IPS DF 6.9 (cell line): ENCODE measurements around the gene ACTR3.

Source experiments
- DNase-seq: peaks from one replicate; pipeline ENCODE4 v3.0.0-alpha.2; 2013; ENCODE audit warnings: low read depth, low spot score
- H3K27ac ChIP-seq: one replicate; pipeline ENCODE4 v1.5.1; 2013; ENCODE audit warnings: low read length, control low read depth
- H3K27me3 ChIP-seq: 2 replicates; pipeline ENCODE4 v1.6.1; 2013; ENCODE audit warnings: mild to moderate bottlenecking, low read length; ENCODE audit not compliant: control insufficient read depth, insufficient read depth
- H3K36me3 ChIP-seq: 2 replicates; pipeline ENCODE4 v1.6.1; 2013; ENCODE audit warnings: low read length; ENCODE audit not compliant: control insufficient read depth, insufficient read depth
- H3K4me1 ChIP-seq: 2 replicates; pipeline ENCODE4 v1.6.1; 2013; ENCODE audit warnings: low read length; ENCODE audit not compliant: control insufficient read depth, insufficient read depth
- H3K4me3 ChIP-seq: 2 replicates; pipeline ENCODE4 v1.5.1; 2013; ENCODE audit warnings: mild to moderate bottlenecking, low read length
- H3K9me3 ChIP-seq: 2 replicates; pipeline ENCODE4 v1.6.1; 2013; ENCODE audit warnings: low read length, inconsistent platforms; ENCODE audit not compliant: control insufficient read depth, insufficient read depth
- WGBS: extraction: QIAGEN DNeasy Blood & Tissue Kit; methylation state at CpG from one replicate; pipeline ENCODE4 v1.1.7; 2013; ENCODE audit warnings: mixed read lengths, missing lambda C conversion rate; ENCODE audit not compliant: insufficient read length, insufficient coverage; 5-methylcytosine and 5-hydroxymethylcytosine counted together

The ACTR3 gene

DNA sequence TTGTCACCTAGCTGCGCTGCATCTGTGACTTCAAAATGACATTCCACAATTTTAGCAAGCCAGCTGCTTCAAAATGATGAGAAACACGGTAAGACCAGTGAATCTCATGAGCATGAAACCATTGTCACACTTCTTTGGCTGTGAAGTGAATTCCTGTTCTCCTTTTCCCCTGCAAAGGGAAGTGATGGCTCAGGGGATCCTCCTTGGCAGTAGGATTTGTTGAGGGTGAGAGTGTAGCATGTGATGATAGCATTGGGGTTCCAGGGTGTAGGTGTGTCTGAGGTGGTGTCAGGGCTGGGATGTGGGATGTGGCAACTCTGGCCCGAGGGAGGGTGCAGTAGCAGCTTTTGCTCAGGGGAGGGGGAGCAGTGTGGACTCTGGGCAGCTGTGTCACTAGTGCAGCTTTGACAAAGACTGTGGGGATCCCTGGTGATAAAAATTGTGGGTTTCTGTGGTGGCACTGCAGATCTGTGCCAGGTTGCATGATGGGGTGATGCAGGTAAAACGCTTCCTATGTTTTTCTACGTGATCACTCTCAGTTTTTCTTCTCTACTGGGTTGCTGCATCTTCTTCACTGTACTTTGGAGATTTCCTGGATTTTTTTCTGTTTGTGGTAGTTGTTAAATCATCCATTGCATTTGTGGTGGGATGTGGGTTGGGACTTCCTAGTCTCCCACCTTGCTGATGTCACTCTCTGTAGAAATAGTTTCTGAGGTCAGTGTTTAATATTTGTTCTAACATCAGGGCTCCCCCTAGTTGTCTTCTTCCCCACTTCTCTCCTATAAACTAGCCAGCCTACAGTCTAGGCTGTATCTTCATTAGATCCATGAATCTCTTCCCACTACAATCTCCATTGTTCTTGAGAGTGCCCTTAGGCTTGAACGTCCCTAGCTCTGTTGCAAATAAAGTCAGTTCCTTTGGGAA lies 107.0 kb downstream of the ACTR3 start:
- Histone ChIP-seq H3K27me3 (no peaks in the 10 kb centered on the region), H3K36me3 (no peaks in the 10 kb centered on the region), H3K4me3 (no peak overlapping the region; the same call in 1 of the 2 replicates), H3K9me3 (no peaks in the 10 kb centered on the region), H3K4me1 (no peaks in the 10 kb centered on the region), H3K27ac (no peak overlapping the region)
- WGBS, result no CpG with 5 or more reads among the region's 6 CpGs
- no peak for DNase-seq

DNA sequence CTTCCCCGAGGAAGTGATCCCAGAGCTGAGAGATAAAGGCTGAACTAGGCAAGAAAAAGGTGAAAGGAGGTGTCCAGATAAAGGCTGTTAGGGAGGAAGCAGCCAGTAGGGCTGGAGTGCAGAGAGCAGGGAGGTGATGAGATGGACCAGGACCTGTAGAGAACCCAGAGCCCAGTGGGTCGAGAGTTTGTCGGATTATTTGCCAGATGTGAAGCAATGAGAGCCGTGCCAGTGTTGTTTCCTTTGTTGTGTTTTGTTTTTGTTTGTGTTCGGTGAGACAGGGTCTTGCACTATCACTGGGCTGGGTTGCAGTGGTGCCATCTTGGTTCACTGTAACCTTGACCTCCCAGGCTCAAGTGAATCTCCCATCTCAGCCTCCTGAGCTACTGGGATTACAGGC lies 111.3 kb downstream of the ACTR3 start:
- no peaks in the 10 kb centered on the region for H3K4me1 ChIP-seq
- no peaks in the 10 kb centered on the region for H3K27me3 ChIP-seq
- no peak overlapping the region for H3K27ac ChIP-seq
- no peak for DNase-seq
- H3K4me3 ChIP-seq, result no peak overlapping the region
- H3K9me3 ChIP-seq, result no peaks in the 10 kb centered on the region
- H3K36me3 ChIP-seq, result no peaks in the 10 kb centered on the region
- WGBS, result no CpG with 5 or more reads among the region's 5 CpGs

DNA sequence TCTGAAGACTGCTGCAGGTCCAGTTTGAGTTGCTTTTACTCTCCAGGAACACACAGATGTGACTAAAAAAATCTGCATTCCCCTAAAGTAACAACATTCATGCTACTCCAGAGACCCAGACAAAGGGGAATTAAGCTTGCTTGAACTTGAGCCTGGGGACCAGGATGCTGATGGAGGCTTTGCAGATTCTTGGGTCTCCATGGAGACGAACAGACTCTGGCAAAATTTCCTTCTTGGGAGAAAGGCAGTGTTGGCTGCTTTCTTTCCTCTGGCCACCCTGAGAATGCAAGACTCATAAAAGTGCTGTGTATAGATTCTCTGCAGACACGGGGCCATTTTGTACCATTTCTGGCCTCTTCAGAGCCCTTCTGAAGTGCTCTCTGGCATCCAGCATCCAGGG lies 112.0 kb downstream of the ACTR3 start:
- H3K36me3 ChIP-seq, result no peaks in the 10 kb centered on the region
- H3K4me3 ChIP-seq, result no peak overlapping the region
- no peak for DNase-seq
- no peaks in the 10 kb centered on the region for H3K9me3 ChIP-seq
- no CpG with 5 or more reads among the region's 2 CpGs for WGBS
- H3K4me1 ChIP-seq, result no peaks in the 10 kb centered on the region
- H3K27ac ChIP-seq, result no peak overlapping the region
- no peaks in the 10 kb centered on the region for H3K27me3 ChIP-seq

DNA sequence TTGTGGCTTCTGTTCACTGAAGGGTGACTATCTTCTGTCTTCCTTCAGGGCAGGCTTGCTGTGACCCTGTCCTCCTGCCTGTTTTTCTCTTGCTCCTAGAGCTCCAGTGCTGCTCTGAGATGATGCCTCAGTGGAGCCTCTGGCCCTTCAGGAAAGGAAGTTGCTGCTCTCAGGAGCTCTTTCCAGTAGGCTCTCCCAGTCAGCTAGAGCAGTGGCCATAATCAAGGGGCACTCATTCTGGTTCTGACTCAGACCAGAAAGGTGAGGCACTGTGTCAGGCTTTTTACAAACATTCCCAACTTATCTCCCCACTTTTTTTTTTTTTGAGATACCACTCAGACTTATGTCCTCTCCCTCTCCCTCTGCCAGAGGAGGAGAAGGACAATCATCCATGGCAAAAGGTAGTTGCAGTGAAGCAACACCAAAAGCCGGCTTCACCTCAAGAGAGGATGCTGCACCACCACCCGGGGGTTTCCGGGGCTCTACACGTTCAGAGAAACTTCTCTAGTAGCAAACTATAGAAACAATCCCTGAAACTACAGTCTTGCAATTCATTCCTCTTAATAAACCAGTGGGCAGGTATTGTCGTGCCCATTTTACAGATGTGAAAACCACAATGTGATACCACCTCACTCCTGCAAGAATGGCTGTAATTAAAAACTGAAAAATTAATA lies 115.4 kb downstream of the ACTR3 start:
- DNase-seq, result no peak
- no peaks in the 10 kb centered on the region for H3K9me3 ChIP-seq
- no peaks in the 10 kb centered on the region for H3K4me1 ChIP-seq
- H3K36me3 ChIP-seq, result no peaks in the 10 kb centered on the region
- H3K27me3 ChIP-seq, result no peaks in the 10 kb centered on the region
- no CpG with 5 or more reads among the region's 5 CpGs for WGBS
- no peak overlapping the region for H3K4me3 ChIP-seq
- H3K27ac ChIP-seq, result no peak overlapping the region

DNA sequence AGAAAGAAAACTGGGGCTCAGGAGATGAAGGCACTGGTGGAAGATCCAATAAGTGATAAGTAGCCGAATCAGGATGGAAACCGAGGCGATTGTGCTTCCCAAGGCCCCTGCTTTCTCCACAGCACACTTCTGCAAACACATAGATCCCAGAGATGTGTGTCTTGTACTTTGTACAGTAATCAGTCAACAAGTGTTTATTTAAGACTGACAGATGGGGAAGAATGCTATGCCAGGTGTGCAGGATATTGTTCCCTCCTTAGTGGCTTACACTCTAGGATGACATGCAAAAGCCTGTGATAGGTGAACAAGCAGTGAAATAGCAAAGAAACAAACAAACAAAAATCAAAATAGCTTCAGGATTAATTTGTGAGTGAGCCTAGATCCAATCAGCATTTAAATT lies 116.6 kb downstream of the ACTR3 start:
- DNase-seq, result no peak
- no peak overlapping the region for H3K27ac ChIP-seq
- no peak overlapping the region for H3K4me3 ChIP-seq
- H3K4me1 ChIP-seq, result no peaks in the 10 kb centered on the region
- H3K36me3 ChIP-seq, result no peaks in the 10 kb centered on the region
- no peaks in the 10 kb centered on the region for H3K27me3 ChIP-seq
- no peaks in the 10 kb centered on the region for H3K9me3 ChIP-seq
- WGBS, result no CpG with 5 or more reads among the region's 3 CpGs

DNA sequence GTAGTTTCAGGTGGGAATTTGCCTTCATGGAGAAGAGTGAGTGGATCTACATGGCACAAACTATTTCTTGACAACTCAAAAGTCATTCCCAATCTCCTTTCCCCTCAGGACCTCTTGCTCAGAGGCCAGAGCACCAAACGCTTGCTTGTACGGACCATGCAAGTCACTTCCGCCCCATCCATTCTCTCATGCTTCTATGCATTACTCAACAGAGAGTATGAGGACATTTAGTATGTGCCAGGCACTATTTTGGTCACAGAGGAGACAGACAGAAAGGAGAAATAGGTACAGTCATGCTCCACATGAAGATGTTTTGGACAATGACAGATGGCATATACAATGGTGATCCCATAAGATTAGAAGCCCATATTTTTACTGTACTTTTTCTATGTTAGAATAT lies 117.5 kb downstream of the ACTR3 start:
- no CpG with 5 or more reads among the region's 3 CpGs for WGBS
- no peak overlapping the region for H3K27ac ChIP-seq
- DNase-seq, result no peak
- no peaks in the 10 kb centered on the region for H3K9me3 ChIP-seq
- H3K36me3 ChIP-seq, result no peaks in the 10 kb centered on the region
- no peaks in the 10 kb centered on the region for H3K4me1 ChIP-seq
- H3K27me3 ChIP-seq, result no peaks in the 10 kb centered on the region
- H3K4me3 ChIP-seq, result no peak overlapping the region

DNA sequence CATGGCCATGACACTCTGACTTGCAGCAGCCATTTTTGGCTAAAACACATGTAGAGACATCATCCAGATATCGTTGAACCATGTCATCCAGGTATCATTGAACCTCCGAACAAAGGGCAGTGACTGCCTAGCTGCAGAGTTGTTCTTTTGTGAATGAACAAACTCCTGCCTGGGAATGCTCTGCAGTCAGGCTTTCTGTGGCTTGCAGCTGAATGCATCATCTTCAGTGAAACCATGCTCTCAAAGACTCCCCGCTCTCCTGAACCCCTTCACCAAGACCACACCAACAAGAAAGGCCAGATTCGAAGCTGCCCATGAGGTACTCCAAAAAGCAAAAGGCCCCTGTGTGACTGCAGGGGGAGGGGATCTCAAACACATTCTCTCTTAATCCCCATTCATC lies 118.8 kb downstream of the ACTR3 start:
- H3K4me1 ChIP-seq, result no peaks in the 10 kb centered on the region
- DNase-seq, result no peak
- H3K27me3 ChIP-seq, result no peaks in the 10 kb centered on the region
- no CpG with 5 or more reads among the region's 4 CpGs for WGBS
- H3K4me3 ChIP-seq, result no peak overlapping the region
- H3K27ac ChIP-seq, result no peak overlapping the region
- no peaks in the 10 kb centered on the region for H3K36me3 ChIP-seq
- no peaks in the 10 kb centered on the region for H3K9me3 ChIP-seq

DNA sequence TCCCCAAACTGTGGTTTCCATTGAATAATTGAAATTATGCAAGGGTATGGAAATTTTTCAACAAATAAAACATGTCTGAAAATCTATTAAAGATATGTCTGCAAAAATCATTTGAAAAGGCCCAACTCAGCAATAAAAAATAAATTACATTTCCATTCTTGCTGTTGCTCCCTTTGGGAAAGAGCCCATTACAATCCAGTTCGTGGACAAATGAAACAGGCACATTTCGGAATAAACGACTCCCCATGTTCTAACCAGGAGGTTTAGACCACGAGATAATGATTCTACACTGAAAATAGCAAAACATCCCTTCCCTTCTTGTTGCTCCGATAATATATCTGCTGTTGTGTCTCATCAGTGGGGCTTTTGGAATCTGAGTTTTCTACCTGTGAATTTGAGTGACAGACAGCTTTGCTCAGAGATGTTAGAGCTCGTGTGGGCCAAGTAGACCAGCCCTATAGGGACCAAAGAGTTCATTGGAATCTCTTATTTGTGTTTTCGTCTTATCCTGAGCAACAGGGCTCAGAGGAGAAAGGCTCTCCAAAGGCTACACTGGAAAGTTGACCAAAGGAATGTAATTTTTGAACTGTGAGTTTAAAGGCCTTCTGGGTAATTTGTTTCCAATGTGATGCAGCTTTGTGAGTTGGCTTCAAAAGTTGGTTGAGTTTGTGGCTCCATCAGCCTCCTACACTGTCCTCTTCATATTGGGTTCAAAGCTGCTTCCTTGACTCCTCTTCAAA lies 119.5 kb downstream of the ACTR3 start:
- no CpG with 5 or more reads among the region's 7 CpGs for WGBS
- DNase-seq, result no peak
- H3K4me1 ChIP-seq, result no peaks in the 10 kb centered on the region
- H3K27ac ChIP-seq, result no peak overlapping the region
- H3K27me3 ChIP-seq, result no peaks in the 10 kb centered on the region
- no peaks in the 10 kb centered on the region for H3K36me3 ChIP-seq
- no peaks in the 10 kb centered on the region for H3K9me3 ChIP-seq
- no peak overlapping the region for H3K4me3 ChIP-seq

DNA sequence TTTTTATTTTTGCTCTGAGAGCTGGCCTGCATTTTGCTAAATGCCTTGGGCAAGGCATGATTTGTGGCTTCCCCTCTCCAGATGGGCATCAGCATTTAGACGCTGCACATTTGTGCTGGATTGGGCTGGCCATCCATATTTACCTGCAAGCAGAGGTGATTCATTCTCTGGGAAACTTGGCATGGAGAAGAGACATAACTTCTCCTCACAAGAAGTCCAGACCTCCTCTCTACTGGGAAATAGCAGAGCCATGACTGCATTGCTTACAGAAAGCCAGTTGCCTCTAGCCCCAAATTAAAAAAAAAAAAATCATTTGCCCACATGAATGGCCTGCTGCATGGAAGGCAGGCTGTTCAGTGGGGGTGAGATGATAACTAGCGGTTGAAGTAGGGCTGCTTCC lies 120.1 kb downstream of the ACTR3 start:
- no peaks in the 10 kb centered on the region for H3K27me3 ChIP-seq
- no peaks in the 10 kb centered on the region for H3K36me3 ChIP-seq
- no peaks in the 10 kb centered on the region for H3K4me1 ChIP-seq
- no peaks in the 10 kb centered on the region for H3K9me3 ChIP-seq
- no peak overlapping the region for H3K4me3 ChIP-seq
- DNase-seq, result no peak
- no CpG with 5 or more reads among the region's 2 CpGs for WGBS
- H3K27ac ChIP-seq, result no peak overlapping the region

DNA sequence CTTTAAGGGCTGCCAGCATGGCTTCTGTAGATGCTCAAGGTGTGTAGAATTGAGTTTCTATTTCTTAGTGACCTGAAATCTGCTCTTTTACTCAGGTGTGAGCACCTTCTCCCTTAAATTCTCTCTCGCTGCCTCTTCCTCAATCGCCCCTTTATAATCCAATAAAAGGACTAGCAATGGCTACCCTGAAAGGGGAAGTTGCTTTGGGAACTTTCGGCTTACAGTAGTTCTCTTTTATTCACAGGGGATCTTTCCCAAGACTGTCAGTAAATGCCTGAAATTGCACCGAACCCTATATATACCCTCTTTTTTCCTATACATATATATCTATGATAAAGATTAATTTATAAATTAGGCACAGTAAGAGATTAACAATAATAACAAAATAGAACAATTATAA lies 121.8 kb downstream of the ACTR3 start:
- no peaks in the 10 kb centered on the region for H3K9me3 ChIP-seq
- no peak overlapping the region for H3K4me3 ChIP-seq
- no peaks in the 10 kb centered on the region for H3K36me3 ChIP-seq
- no peak overlapping the region for H3K27ac ChIP-seq
- H3K27me3 ChIP-seq, result no peaks in the 10 kb centered on the region
- WGBS, result no CpG with 5 or more reads among the region's 4 CpGs
- DNase-seq, result no peak
- H3K4me1 ChIP-seq, result no peaks in the 10 kb centered on the region
